ENCODE data around the gene ACSL3.

ACSL3 gene

GRCh38 chr2:222877556-222878300 lies 16.9 kb downstream of the ACSL3 start:
- Histone ChIP-seq H3K18ac (ENCODE audit: low read length) (no peak overlapping the region), H2AFZ (ENCODE audit: low read length) (no peak overlapping the region), H3K23ac (ENCODE audit: low read depth, low read length, poor library complexity) (no peak overlapping the region), H2BK5ac (ENCODE audit: low read length) (no peak overlapping the region), H3K79me1 (ENCODE audit: low read depth, low read length) (peaks cover 6% of the 10 kb centered on the region), H3K27me3 (ENCODE audit: control insufficient read depth in 3 of 3, insufficient read depth in 3 of 3, low read depth in 1 of 3, low read length in 3 of 3) (no peaks in the 10 kb centered on the region), H4K8ac (ENCODE audit: low read depth, low read length) (no peak overlapping the region), H2BK120ac (ENCODE audit: low read depth, low read length) (no peak overlapping the region), H3K27ac (replicated peaks; ENCODE audit: low read length) (no peak overlapping the region), H3K4me1 (ENCODE audit: control insufficient read depth in 2 of 2, insufficient read depth in 1 of 2, low read depth in 1 of 2, low read length in 2 of 2) (peaks cover 0 to 3% of the 10 kb centered on the region in 2 donors), H3K9me3 (replicated peaks in 1 of 2; ENCODE audit: control insufficient read depth in 2 of 2, insufficient read depth in 1 of 2, low read depth in 1 of 2, low read length in 2 of 2) (peaks cover 0 to 18% of the 10 kb centered on the region in 2 donors), H2BK12ac (ENCODE audit: low read length) (no peak overlapping the region), H3K4ac (ENCODE audit: low read length) (no peak overlapping the region), H3K9ac (ENCODE audit: low read depth, low read length, poor library complexity) (no peak overlapping the region), H3K4me2 (ENCODE audit: insufficient read depth, low read length, poor library complexity, severe bottlenecking) (no peak overlapping the region), H4K91ac (ENCODE audit: low read depth, low read length, poor library complexity) (no peak overlapping the region), H3K36me3 (replicated peaks in 1 of 2; ENCODE audit: control insufficient read depth in 2 of 2, insufficient read depth in 2 of 2, low read length in 2 of 2) (peaks cover 0 to 10% of the 10 kb centered on the region in 2 donors), H2AK5ac (ENCODE audit: low read depth, low read length) (no peak overlapping the region), H2BK15ac (ENCODE audit: low read length) (no peak overlapping the region), H3K4me3 (ENCODE audit: low read length in 2 of 2) (no peak overlapping the region), H3K14ac (ENCODE audit: low read length) (no peak overlapping the region)
- DNase-seq (ENCODE audit: low spot score): no peak
- no CpG with 5 or more reads among the region's 2 CpGs for WGBS, 2 donors (ENCODE audit: extremely low coverage in 2 of 2, insufficient read length in 2 of 2, insufficient replicate concordance in 1 of 2)

DNA sequence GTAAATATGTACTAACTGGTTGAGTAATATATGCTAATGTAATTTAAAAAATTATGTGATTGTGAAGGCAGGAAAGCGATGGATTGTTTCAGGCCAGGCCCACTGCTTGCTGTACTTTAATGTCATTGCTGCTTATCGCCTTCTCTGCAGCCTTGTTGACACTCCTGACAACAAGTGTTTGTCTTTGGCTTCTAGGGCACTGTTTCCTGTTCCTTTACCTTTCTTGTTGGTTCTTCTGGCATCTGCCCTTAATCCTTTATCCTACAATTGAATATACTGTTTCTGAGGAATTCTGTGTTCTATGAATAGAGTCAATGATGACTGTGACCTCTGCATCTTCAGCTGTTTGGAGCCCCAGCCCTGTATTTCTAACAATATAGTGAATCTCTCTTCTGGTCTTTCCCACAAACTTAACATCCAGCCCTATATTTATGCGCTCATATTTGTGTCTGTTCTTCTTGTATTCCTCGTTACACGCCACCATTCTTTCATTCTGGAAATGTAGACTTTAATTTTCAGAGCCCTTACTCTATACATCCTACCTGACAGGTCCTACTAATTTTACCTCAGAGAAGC lies 17.6 kb downstream of the ACSL3 start:
- Histone ChIP-seq H3K79me1 (ENCODE audit: low read depth, low read length) (peaks cover 6% of the 10 kb centered on the region), H2AK5ac (ENCODE audit: low read depth, low read length) (no peak overlapping the region), H3K4ac (ENCODE audit: low read length) (no peak overlapping the region), H4K8ac (ENCODE audit: low read depth, low read length) (no peak overlapping the region), H2BK12ac (ENCODE audit: low read length) (no peak overlapping the region), H2BK15ac (ENCODE audit: low read length) (no peak overlapping the region), H3K27ac (replicated peaks; ENCODE audit: low read length) (no peak overlapping the region), H3K9ac (ENCODE audit: low read depth, low read length, poor library complexity) (no peak overlapping the region), H3K27me3 (ENCODE audit: control insufficient read depth in 3 of 3, insufficient read depth in 3 of 3, low read depth in 1 of 3, low read length in 3 of 3) (no peaks in the 10 kb centered on the region), H3K4me1 (ENCODE audit: control insufficient read depth in 2 of 2, insufficient read depth in 1 of 2, low read depth in 1 of 2, low read length in 2 of 2) (peaks cover 0 to 3% of the 10 kb centered on the region in 2 donors), H3K14ac (ENCODE audit: low read length) (no peak overlapping the region), H3K4me3 (ENCODE audit: low read length in 2 of 2) (no peak overlapping the region), H3K9me3 (replicated peaks in 1 of 2; ENCODE audit: control insufficient read depth in 2 of 2, insufficient read depth in 1 of 2, low read depth in 1 of 2, low read length in 2 of 2) (peaks cover 0 to 18% of the 10 kb centered on the region in 2 donors), H3K36me3 (replicated peaks in 1 of 2; ENCODE audit: control insufficient read depth in 2 of 2, insufficient read depth in 2 of 2, low read length in 2 of 2) (peaks cover 0 to 10% of the 10 kb centered on the region in 2 donors), H3K18ac (ENCODE audit: low read length) (no peak overlapping the region), H2AFZ (ENCODE audit: low read length) (no peak overlapping the region), H2BK120ac (ENCODE audit: low read depth, low read length) (no peak overlapping the region), H2BK5ac (ENCODE audit: low read length) (no peak overlapping the region), H3K4me2 (ENCODE audit: insufficient read depth, low read length, poor library complexity, severe bottlenecking) (no peak overlapping the region), H3K23ac (ENCODE audit: low read depth, low read length, poor library complexity) (no peak overlapping the region), H4K91ac (ENCODE audit: low read depth, low read length, poor library complexity) (no peak overlapping the region)
- WGBS, 2 donors (ENCODE audit: extremely low coverage in 2 of 2, insufficient read length in 2 of 2, insufficient replicate concordance in 1 of 2): no CpG with 5 or more reads among the region's 5 CpGs
- DNase-seq (ENCODE audit: low spot score): no peak

DNA sequence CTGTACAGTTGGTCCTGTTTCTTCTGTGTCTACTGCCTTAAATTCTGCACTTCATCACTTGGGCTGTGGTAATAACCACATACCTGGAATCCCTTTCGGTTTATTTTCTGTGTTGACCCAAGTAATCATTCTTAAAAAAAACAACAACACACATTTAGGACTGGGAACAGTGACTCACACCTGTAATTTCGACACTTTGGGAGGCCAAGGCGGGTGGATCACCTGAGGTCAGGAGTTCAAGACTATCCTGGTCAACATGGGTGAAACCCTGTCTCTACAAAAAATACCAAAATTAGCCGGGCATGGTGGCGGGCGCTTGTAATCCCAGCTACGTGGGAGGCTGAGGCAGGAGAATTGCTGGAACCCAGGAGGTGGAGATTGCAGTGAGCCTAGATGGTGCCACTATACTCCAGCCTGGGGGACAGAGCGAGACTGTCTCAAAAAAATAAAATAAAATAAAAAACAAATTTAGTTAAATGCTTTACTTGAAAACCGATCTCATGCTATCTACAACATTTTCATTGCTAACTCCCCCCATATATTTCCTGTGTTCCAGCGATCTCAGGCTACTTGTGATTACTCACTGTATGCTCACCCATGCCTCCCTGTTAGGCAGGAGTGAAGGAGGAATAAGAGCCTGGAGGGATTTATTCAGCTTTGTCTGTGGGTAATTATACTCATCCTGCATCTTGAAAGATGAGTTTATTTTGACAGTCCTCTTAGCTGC lies 18.2 kb downstream of the ACSL3 start:
- Histone ChIP-seq H3K18ac (ENCODE audit: low read length) (no peak overlapping the region), H2BK120ac (ENCODE audit: low read depth, low read length) (no peak overlapping the region), H3K79me1 (ENCODE audit: low read depth, low read length) (peaks cover 6% of the 10 kb centered on the region), H2BK5ac (ENCODE audit: low read length) (no peak overlapping the region), H3K23ac (ENCODE audit: low read depth, low read length, poor library complexity) (no peak overlapping the region), H3K14ac (ENCODE audit: low read length) (no peak overlapping the region), H3K4me1 (ENCODE audit: control insufficient read depth in 2 of 2, insufficient read depth in 1 of 2, low read depth in 1 of 2, low read length in 2 of 2) (peaks cover 0 to 3% of the 10 kb centered on the region in 2 donors), H2AFZ (ENCODE audit: low read length) (no peak overlapping the region), H3K4me3 (ENCODE audit: low read length in 2 of 2) (no peak overlapping the region), H3K27ac (replicated peaks; ENCODE audit: low read length) (no peak overlapping the region), H2AK5ac (ENCODE audit: low read depth, low read length) (no peak overlapping the region), H3K27me3 (ENCODE audit: control insufficient read depth in 3 of 3, insufficient read depth in 3 of 3, low read depth in 1 of 3, low read length in 3 of 3) (no peaks in the 10 kb centered on the region), H2BK15ac (ENCODE audit: low read length) (no peak overlapping the region), H3K9ac (ENCODE audit: low read depth, low read length, poor library complexity) (no peak overlapping the region), H3K36me3 (replicated peaks in 1 of 2; ENCODE audit: control insufficient read depth in 2 of 2, insufficient read depth in 2 of 2, low read length in 2 of 2) (peaks cover 0 to 10% of the 10 kb centered on the region in 2 donors), H3K4me2 (ENCODE audit: insufficient read depth, low read length, poor library complexity, severe bottlenecking) (no peak overlapping the region), H3K9me3 (replicated peaks in 1 of 2; ENCODE audit: control insufficient read depth in 2 of 2, insufficient read depth in 1 of 2, low read depth in 1 of 2, low read length in 2 of 2) (peaks cover 0 to 18% of the 10 kb centered on the region in 2 donors), H4K91ac (ENCODE audit: low read depth, low read length, poor library complexity) (no peak overlapping the region), H4K8ac (ENCODE audit: low read depth, low read length) (no peak overlapping the region), H3K4ac (ENCODE audit: low read length) (no peak overlapping the region), H2BK12ac (ENCODE audit: low read length) (no peak overlapping the region)
- WGBS, 2 donors (ENCODE audit: extremely low coverage in 2 of 2, insufficient read length in 2 of 2, insufficient replicate concordance in 1 of 2): no CpG with 5 or more reads among the region's 10 CpGs
- no peak for DNase-seq (ENCODE audit: low spot score)

DNA sequence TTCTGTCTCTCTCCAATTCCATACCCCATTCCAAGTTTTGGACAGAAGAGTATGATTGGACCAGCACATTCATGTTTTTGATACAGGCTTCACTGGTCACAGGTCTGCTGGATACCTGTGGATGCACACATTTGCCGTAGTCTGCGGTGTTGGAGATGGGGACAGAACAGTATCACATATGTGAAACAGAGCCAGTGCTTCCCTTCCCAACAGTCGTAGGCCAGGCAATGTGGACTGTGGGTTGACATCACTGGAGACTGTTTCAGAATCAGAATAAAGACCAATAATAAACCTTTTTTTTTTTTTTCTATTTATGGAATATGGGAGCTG lies 18.7 kb downstream of the ACSL3 start:
- no peak overlapping the region for H2BK15ac ChIP-seq (ENCODE audit: low read length)
- no peaks in the 10 kb centered on the region for H3K27me3 ChIP-seq (ENCODE audit: control insufficient read depth in 3 of 3, insufficient read depth in 3 of 3, low read depth in 1 of 3, low read length in 3 of 3)
- H3K9me3 ChIP-seq (replicated peaks in 1 of 2; ENCODE audit: control insufficient read depth in 2 of 2, insufficient read depth in 1 of 2, low read depth in 1 of 2, low read length in 2 of 2): peaks cover 0 to 18% of the 10 kb centered on the region in 2 donors
- H3K4me1 ChIP-seq (ENCODE audit: control insufficient read depth in 2 of 2, insufficient read depth in 1 of 2, low read depth in 1 of 2, low read length in 2 of 2): peaks cover 0 to 3% of the 10 kb centered on the region in 2 donors
- H3K4ac ChIP-seq (ENCODE audit: low read length): no peak overlapping the region
- H3K79me1 ChIP-seq (ENCODE audit: low read depth, low read length): peaks cover 6% of the 10 kb centered on the region
- no peak overlapping the region for H3K18ac ChIP-seq (ENCODE audit: low read length)
- no peak overlapping the region for H4K91ac ChIP-seq (ENCODE audit: low read depth, low read length, poor library complexity)
- H3K4me2 ChIP-seq (ENCODE audit: insufficient read depth, low read length, poor library complexity, severe bottlenecking): no peak overlapping the region
- no peak overlapping the region for H2BK5ac ChIP-seq (ENCODE audit: low read length)
- no peak overlapping the region for H2BK12ac ChIP-seq (ENCODE audit: low read length)
- H4K8ac ChIP-seq (ENCODE audit: low read depth, low read length): no peak overlapping the region
- peaks cover 0 to 10% of the 10 kb centered on the region in 2 donors for H3K36me3 ChIP-seq (replicated peaks in 1 of 2; ENCODE audit: control insufficient read depth in 2 of 2, insufficient read depth in 2 of 2, low read length in 2 of 2)
- H3K9ac ChIP-seq (ENCODE audit: low read depth, low read length, poor library complexity): no peak overlapping the region
- no peak overlapping the region for H3K23ac ChIP-seq (ENCODE audit: low read depth, low read length, poor library complexity)
- no peak overlapping the region for H3K4me3 ChIP-seq (ENCODE audit: low read length in 2 of 2)
- WGBS, 2 donors (ENCODE audit: extremely low coverage in 2 of 2, insufficient read length in 2 of 2, insufficient replicate concordance in 1 of 2): no CpG with 5 or more reads among the region's 3 CpGs
- H2AFZ ChIP-seq (ENCODE audit: low read length): no peak overlapping the region
- no peak overlapping the region for H3K14ac ChIP-seq (ENCODE audit: low read length)
- no peak for DNase-seq (ENCODE audit: low spot score)
- no peak overlapping the region for H2BK120ac ChIP-seq (ENCODE audit: low read depth, low read length)
- no peak overlapping the region for H2AK5ac ChIP-seq (ENCODE audit: low read depth, low read length)
- no peak overlapping the region for H3K27ac ChIP-seq (replicated peaks; ENCODE audit: low read length)
